RCC 7860 (cell line): Measurements from ENCODE around the gene CBFB.
"Not testable (repeated sequence)": the region's sequence is repeated elsewhere in the genome, so short reads cannot be mapped to it uniquely, and the experiment has no call there.

Experiments
- DNase-seq: peaks from one replicate; pipeline ENCODE4 v3.0.0-alpha.2; 2015; ENCODE audit warnings: low spot score
- FAIRE-seq: peaks from 2 replicates; lab custom pipeline; 2012; peaks lifted over from hg19 to GRCh38; lab: Jason Lieb, UNC

The CBFB gene

GRCh38 chr16:67040166-67040565, 11.2 kb downstream of the CBFB start:
- no peak for DNase-seq
- FAIRE-seq, result no peak

GRCh38 chr16:67040906-67041305, 12.0 kb downstream of the CBFB start:
- FAIRE-seq (no peak), DNase-seq (no peak)

- not testable (repeated sequence) for FAIRE-seq, DNase-seq
Measured at GRCh38 chr16:67041520-67041919, 12.6 kb downstream of the CBFB start.

- DNase-seq (no peak), FAIRE-seq (no peak)
Measured at GRCh38 chr16:67043420-67043819, 14.5 kb downstream of the CBFB start.

GRCh38 chr16:67050796-67051195, 21.8 kb downstream of the CBFB start:
- DNase-seq (no peak), FAIRE-seq (no peak)

- no peak for FAIRE-seq
- DNase-seq, result no peak
Measured at GRCh38 chr16:67052399-67052798, 23.4 kb downstream of the CBFB start.

- DNase-seq (no peak), FAIRE-seq (no peak)
Measured at GRCh38 chr16:67053767-67054334, 24.9 kb downstream of the CBFB start.

GRCh38 chr16:67054901-67055300, 26.0 kb downstream of the CBFB start:
- FAIRE-seq, result no peak

GRCh38 chr16:67055712-67056487, 27.0 kb downstream of the CBFB start:
- DNase-seq (peak; percentile 98), FAIRE-seq (peak; percentile 98)

More at GRCh38 chr16:67054901-67055300, 26.0 kb downstream of the CBFB start:
- DNase-seq, result no peak

- FAIRE-seq, result no peak
- no peak for DNase-seq
Measured at GRCh38 chr16:67063008-67063407, 34.1 kb downstream of the CBFB start.

GRCh38 chr16:67068212-67068753, 39.3 kb downstream of the CBFB start:
- DNase-seq (no peak), FAIRE-seq (no peak)

- DNase-seq (no peak), FAIRE-seq (no peak)
Measured at GRCh38 chr16:67071476-67072048, 42.6 kb downstream of the CBFB start.

GRCh38 chr16:67075331-67075730, 46.4 kb downstream of the CBFB start:
- no peak for DNase-seq
- FAIRE-seq, result no peak

GRCh38 chr16:67077871-67078270, 48.9 kb downstream of the CBFB start:
- no peak for FAIRE-seq
- no peak for DNase-seq

GRCh38 chr16:67082100-67082499, 53.2 kb downstream of the CBFB start:
- DNase-seq, result no peak
- FAIRE-seq, result no peak

- peak; percentile 31 for FAIRE-seq
- DNase-seq, result peak; percentile 27
Measured at GRCh38 chr16:67082891-67083290, 53.9 kb downstream of the CBFB start.

GRCh38 chr16:67084345-67085028, 55.5 kb downstream of the CBFB start:
- FAIRE-seq (no peak), DNase-seq (no peak)

GRCh38 chr16:67086822-67087221, 57.9 kb downstream of the CBFB start:
- no peak for DNase-seq
- FAIRE-seq, result no peak

GRCh38 chr16:67087291-67087690, 58.3 kb downstream of the CBFB start:
- DNase-seq (no peak), FAIRE-seq (no peak)

GRCh38 chr16:67087803-67088202, 58.9 kb downstream of the CBFB start:
- DNase-seq, result no peak
- no peak for FAIRE-seq

- DNase-seq (no peak), FAIRE-seq (no peak)
Measured at GRCh38 chr16:67088551-67088950, 59.6 kb downstream of the CBFB start.
